Measurements from ENCODE around the gene CTSE. TPM values are rescaled to one million over a fixed set of nuclear protein-coding genes. Genes with fewer than 3 reads are reported as not detected.
A peak's percentile ranks its signal among the peaks of the same experiment; 100 is the strongest.

Gene CTSE
- total RNA-seq, 5 donors from 2014 or later (not counting 1 experiment from before 2014, with no cell fraction given), result 0.13 to 0.20 TPM; not detected in 3

GRCh38 chr1:206004826-206005225, 18.9 kb downstream of the CTSE start:
- no peak for DNase-seq
- Mint-ChIP-seq H3K4me1 (peaks cover 0 to 6% (median 0%) of the 10 kb centered on the region in 3 donors), H3K36me3 (no peaks in the 10 kb centered on the region), H3K27ac (no peak overlapping the region), H3K9me3 (no peaks in the 10 kb centered on the region), H3K27me3 (peaks cover 7 to 13% of the 10 kb centered on the region in 2 donors), H3K4me3 (no peak overlapping the region)
- Histone ChIP-seq H3K36me3 (ENCODE audit: control insufficient read depth in 2 of 2, extremely low read depth in 1 of 2, insufficient read depth in 1 of 2, low read length in 1 of 2) (no peaks in the 10 kb centered on the region), H3K27ac (ENCODE audit: low read length) (no peak overlapping the region), H3K9me3 (no peaks in the 10 kb centered on the region), H3K27me3 (replicated peaks in 1 of 2; ENCODE audit: control insufficient read depth in 2 of 2, extremely low read depth in 1 of 2, insufficient read depth in 2 of 2, low read length in 1 of 2) (peaks cover 0 to 18% of the 10 kb centered on the region in 2 experiments), H3K4me1 (ENCODE audit: control insufficient read depth in 1 of 2, extremely low read depth in 1 of 2, insufficient read depth in 2 of 2, low read length in 2 of 2) (no peaks in the 10 kb centered on the region), H3K4me3 (ENCODE audit: control insufficient read depth in 1 of 2, extremely low read depth in 1 of 2, low read length in 1 of 2) (no peak overlapping the region)
- no peak for ATAC-seq (replicated peaks in 1 of 4)
- WGBS (ENCODE audit: insufficient coverage), result 83% methylated on average over 12 of the region's 12 CpGs
- ChIA-PET POLR2A (no interaction called here), CTCF (no interaction called here)

- Histone ChIP-seq H3K27me3 (replicated peaks in 1 of 2; ENCODE audit: control insufficient read depth in 2 of 2, extremely low read depth in 1 of 2, insufficient read depth in 2 of 2, low read length in 1 of 2) (peaks cover 0 to 18% of the 10 kb centered on the region in 2 experiments), H3K9me3 (no peaks in the 10 kb centered on the region), H3K4me1 (ENCODE audit: control insufficient read depth in 1 of 2, extremely low read depth in 1 of 2, insufficient read depth in 2 of 2, low read length in 2 of 2) (no peaks in the 10 kb centered on the region), H3K27ac (ENCODE audit: low read length) (no peak overlapping the region), H3K36me3 (ENCODE audit: control insufficient read depth in 2 of 2, extremely low read depth in 1 of 2, insufficient read depth in 1 of 2, low read length in 1 of 2) (no peaks in the 10 kb centered on the region), H3K4me3 (ENCODE audit: control insufficient read depth in 1 of 2, extremely low read depth in 1 of 2, low read length in 1 of 2) (no peak overlapping the region)
- Mint-ChIP-seq H3K27ac (no peak overlapping the region), H3K4me3 (no peak overlapping the region), H3K27me3 (peaks cover 7 to 13% of the 10 kb centered on the region in 2 donors), H3K9me3 (no peaks in the 10 kb centered on the region), H3K36me3 (no peaks in the 10 kb centered on the region), H3K4me1 (peaks cover 0 to 6% (median 0%) of the 10 kb centered on the region in 3 donors)
- 95% methylated on average over 7 of the region's 7 CpGs for WGBS (ENCODE audit: insufficient coverage)
- ChIA-PET CTCF (no interaction called here), POLR2A (no interaction called here)
- ATAC-seq (replicated peaks in 1 of 4) (no peak), DNase-seq (no peak)
These were observed 19.6 kb downstream of the CTSE start for GRCh38 chr1:206003854-206004800.

- Histone ChIP-seq H3K4me1 (ENCODE audit: control insufficient read depth in 1 of 2, extremely low read depth in 1 of 2, insufficient read depth in 2 of 2, low read length in 2 of 2) (no peaks in the 10 kb centered on the region), H3K27ac (ENCODE audit: low read length) (no peak within 1 kb of the TSS), H3K36me3 (ENCODE audit: control insufficient read depth in 2 of 2, extremely low read depth in 1 of 2, insufficient read depth in 1 of 2, low read length in 1 of 2) (no peaks in the 10 kb centered on the region), H3K9me3 (no peaks in the 10 kb centered on the region), H3K27me3 (replicated peaks in 1 of 2; ENCODE audit: control insufficient read depth in 2 of 2, extremely low read depth in 1 of 2, insufficient read depth in 2 of 2, low read length in 1 of 2) (peaks cover 0 to 19% of the 10 kb centered on the region in 2 experiments), H3K4me3 (ENCODE audit: control insufficient read depth in 1 of 2, extremely low read depth in 1 of 2, low read length in 1 of 2) (no peak within 1 kb of the TSS)
- H3K27ac Mint-ChIP-seq, result no peak within 1 kb of the TSS
- H3K9me3 Mint-ChIP-seq, result peaks cover 0 to 3% (median 0%) of the 10 kb centered on the region in 3 donors
- ChIA-PET CTCF (no interaction called here), POLR2A (interaction anchor here in 1 of 2 donors (0.5 kb wide), 1 partner anchor 308 kb away, joined by 7 read pairs; no protein-coding TSS in a partner anchor)
- ATAC-seq (replicated peaks in 1 of 4) (no peak), DNase-seq (no peak)
- H3K36me3 Mint-ChIP-seq, result no peaks in the 10 kb centered on the region
- H3K4me1 Mint-ChIP-seq, result peaks cover 0 to 6% (median 0%) of the 10 kb centered on the region in 3 donors
- H3K4me3 Mint-ChIP-seq, result no peak within 1 kb of the TSS
- WGBS (ENCODE audit: insufficient coverage), result 79% methylated on average over 7 of the region's 12 CpGs
- H3K27me3 Mint-ChIP-seq, result peaks cover 7 to 13% of the 10 kb centered on the region in 2 donors
These were observed 20.6 kb downstream of the CTSE start, which contains the start of gene RAB7B for GRCh38 chr1:206002871-206003801. RAB7B (minus strand) TSS chr1:206003395; CDS start chr1:205994135, 9,260 bp downstream.

GRCh38 chr1:206002160-206002559, 21.5 kb downstream of the CTSE start:
- no peaks in the 10 kb centered on the region for H3K36me3 ChIP-seq (ENCODE audit: control insufficient read depth in 2 of 2, extremely low read depth in 1 of 2, insufficient read depth in 1 of 2, low read length in 1 of 2)
- H3K4me1 Mint-ChIP-seq, result peaks cover 0 to 6% (median 0%) of the 10 kb centered on the region in 3 donors
- DNase-seq, result no peak
- H3K4me3 ChIP-seq (ENCODE audit: control insufficient read depth in 1 of 2, extremely low read depth in 1 of 2, low read length in 1 of 2), result no peak overlapping the region
- H3K27ac ChIP-seq (ENCODE audit: low read length), result no peak overlapping the region
- H3K36me3 Mint-ChIP-seq, result no peaks in the 10 kb centered on the region
- peaks cover 0 to 3% (median 0%) of the 10 kb centered on the region in 3 donors for H3K9me3 Mint-ChIP-seq
- H3K9me3 ChIP-seq, result no peaks in the 10 kb centered on the region
- WGBS (ENCODE audit: insufficient coverage), result no CpG with 5 or more reads among the region's 3 CpGs
- H3K4me3 Mint-ChIP-seq, result no peak overlapping the region
- H3K4me1 ChIP-seq (ENCODE audit: control insufficient read depth in 1 of 2, extremely low read depth in 1 of 2, insufficient read depth in 2 of 2, low read length in 2 of 2), result no peaks in the 10 kb centered on the region
- H3K27ac Mint-ChIP-seq, result no peak overlapping the region
- ChIA-PET CTCF (no interaction called here), POLR2A (interaction anchor here in 1 of 2 donors (0.5 kb wide), 1 partner anchor 307 kb away, joined by 7 read pairs; no protein-coding TSS in a partner anchor)
- no peak for ATAC-seq (replicated peaks in 1 of 4)
- peaks cover 9 to 13% of the 10 kb centered on the region in 2 donors for H3K27me3 Mint-ChIP-seq
- H3K27me3 ChIP-seq (replicated peaks in 1 of 2; ENCODE audit: control insufficient read depth in 2 of 2, extremely low read depth in 1 of 2, insufficient read depth in 2 of 2, low read length in 1 of 2), result peaks cover 0 to 19% of the 10 kb centered on the region in 2 experiments

GRCh38 chr1:206001476-206001888, 22.2 kb downstream of the CTSE start:
- no peak overlapping the region for H3K27ac Mint-ChIP-seq
- no peaks in the 10 kb centered on the region for H3K4me1 ChIP-seq (ENCODE audit: control insufficient read depth in 1 of 2, extremely low read depth in 1 of 2, insufficient read depth in 2 of 2, low read length in 2 of 2)
- no peak overlapping the region for H3K4me3 ChIP-seq (ENCODE audit: control insufficient read depth in 1 of 2, extremely low read depth in 1 of 2, low read length in 1 of 2)
- peaks cover 0 to 6% (median 0%) of the 10 kb centered on the region in 3 donors for H3K4me1 Mint-ChIP-seq
- peaks cover 0 to 19% of the 10 kb centered on the region in 2 experiments for H3K27me3 ChIP-seq (replicated peaks in 1 of 2; ENCODE audit: control insufficient read depth in 2 of 2, extremely low read depth in 1 of 2, insufficient read depth in 2 of 2, low read length in 1 of 2)
- H3K9me3 ChIP-seq, result no peaks in the 10 kb centered on the region
- H3K27ac ChIP-seq (ENCODE audit: low read length), result no peak overlapping the region
- no peaks in the 10 kb centered on the region for H3K36me3 Mint-ChIP-seq
- WGBS (ENCODE audit: insufficient coverage), result 49% methylated on average over 2 of the region's 3 CpGs
- ChIA-PET CTCF (interaction anchor here in 1 of 2 donors (0.6 kb wide), 1 partner anchor 15 kb away, joined by 4 read pairs; no protein-coding TSS in a partner anchor), POLR2A (interaction anchor here in 1 of 2 donors (0.6 kb wide), 1 partner anchor 305 kb away, joined by 3 read pairs; no protein-coding TSS in a partner anchor)
- H3K36me3 ChIP-seq (ENCODE audit: control insufficient read depth in 2 of 2, extremely low read depth in 1 of 2, insufficient read depth in 1 of 2, low read length in 1 of 2), result no peaks in the 10 kb centered on the region
- peaks cover 11 to 14% of the 10 kb centered on the region in 2 donors for H3K27me3 Mint-ChIP-seq
- peaks cover 0 to 3% (median 0%) of the 10 kb centered on the region in 3 donors for H3K9me3 Mint-ChIP-seq
- no peak overlapping the region for H3K4me3 Mint-ChIP-seq
- DNase-seq (peak in 1 of 35 experiments; percentile 8), ATAC-seq (replicated peaks in 1 of 4) (no peak)

Data from T-cell (primary cell).